ENCODE results near the gene SLC2A3.
"Not testable (repeated sequence)": the region's sequence is repeated elsewhere in the genome, so short reads cannot be mapped to it uniquely, and the experiment has no call there.

GRCh38 chr12:7972269-7972668 lies 36.3 kb upstream of the SLC2A3 start:
- not testable (repeated sequence) for TF ChIP-seq CTCF (IDR thresholded peaks at IDR 0.05); MAX (CRISPR knock-in tag; IDR thresholded peaks at IDR 0.05); ATF3 (CRISPR knock-in tag; conservative IDR thresholded peaks at IDR 0.05); CREM (CRISPR knock-in tag; IDR thresholded peaks at IDR 0.05); ELF4 (CRISPR knock-in tag; IDR thresholded peaks at IDR 0.05; ENCODE audit: low read depth); KAT7 (CRISPR knock-in tag; IDR thresholded peaks at IDR 0.05; ENCODE audit: borderline replicate concordance); ETV6 (CRISPR knock-in tag; IDR thresholded peaks at IDR 0.05); NFE2L1 (CRISPR knock-in tag; IDR thresholded peaks at IDR 0.05); NR2C2 (CRISPR knock-in tag; IDR thresholded peaks at IDR 0.05); USF2 (CRISPR knock-in tag; IDR thresholded peaks at IDR 0.05); NR1H2 (CRISPR knock-in tag; IDR thresholded peaks at IDR 0.05); ZNF416 (CRISPR knock-in tag; IDR thresholded peaks at IDR 0.05); NR3C1 (CRISPR knock-in tag; conservative IDR thresholded peaks at IDR 0.05; ENCODE audit: low read depth); ATF2 (CRISPR knock-in tag; IDR thresholded peaks at IDR 0.05; ENCODE audit: borderline replicate concordance, low read depth)

Data from WTC11 (cell line).